ENCODE measurements around the gene PHF21A.

GRCh38 chr11:45895553-45896259, 225.5 kb downstream of the PHF21A start:
- TF ChIP-seq YY1 (IDR thresholded peaks at IDR 0.05; ENCODE audit: insufficient read depth, insufficient read length) = no peak
- no peak for TF ChIP-seq ZNF274 (IDR thresholded peaks at IDR 0.05; ENCODE audit: low read depth, low read length)
- TF ChIP-seq SUZ12 (IDR thresholded peaks at IDR 0.05; ENCODE audit: extremely low read depth, insufficient read depth, insufficient read length) = no peak
